SKM-1 (cell line): Measurements from ENCODE around the gene COL4A1.
"Not testable (repeated sequence)": the region's sequence is repeated elsewhere in the genome, so short reads cannot be mapped to it uniquely, and the experiment has no call there.

Experiments
- DNase-seq: peaks from one replicate; lab custom pipeline; 2025; ENCODE audit not compliant: unreplicated experiment; lab: John Stamatoyannopoulos, UW

COL4A1 gene

GRCh38 chr13:110123041-110123809 lies 183.7 kb downstream of the COL4A1 start:
- no peak for DNase-seq

GRCh38 chr13:110121422-110122083 lies 185.4 kb downstream of the COL4A1 start:
- no peak for DNase-seq

GRCh38 chr13:110119935-110120905 lies 186.7 kb downstream of the COL4A1 start:
- no peak for DNase-seq

- DNase-seq, result no peak
These were observed 188.9 kb downstream of the COL4A1 start for GRCh38 chr13:110118106-110118505.

DNA sequence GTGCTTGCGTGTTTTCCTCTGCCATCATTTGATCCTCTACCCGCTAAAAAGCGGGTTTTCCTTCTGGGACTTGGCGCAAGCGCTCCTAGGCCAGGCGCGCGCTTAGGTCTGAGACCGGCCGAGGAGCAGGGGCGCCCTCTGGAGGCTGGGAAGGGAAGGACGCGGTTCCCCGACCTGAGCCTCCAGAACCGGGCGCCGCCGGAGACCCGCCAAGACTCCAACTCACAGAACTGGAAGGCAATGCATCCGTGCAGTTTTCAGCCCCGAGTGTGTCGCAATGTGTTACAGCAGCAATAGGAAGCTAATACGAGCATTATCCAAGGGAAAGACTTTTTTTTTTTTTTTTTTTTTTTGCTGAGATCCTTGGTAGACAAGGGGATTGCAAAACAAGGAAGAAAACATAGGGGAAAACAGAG lies 190.9 kb downstream of the COL4A1 start:
- no peak for DNase-seq

- DNase-seq, result no peak
These were observed 191.4 kb downstream of the COL4A1 start for GRCh38 chr13:110115591-110115990.

- no peak for DNase-seq
These were observed 192.6 kb downstream of the COL4A1 start for GRCh38 chr13:110114316-110114715.

DNA sequence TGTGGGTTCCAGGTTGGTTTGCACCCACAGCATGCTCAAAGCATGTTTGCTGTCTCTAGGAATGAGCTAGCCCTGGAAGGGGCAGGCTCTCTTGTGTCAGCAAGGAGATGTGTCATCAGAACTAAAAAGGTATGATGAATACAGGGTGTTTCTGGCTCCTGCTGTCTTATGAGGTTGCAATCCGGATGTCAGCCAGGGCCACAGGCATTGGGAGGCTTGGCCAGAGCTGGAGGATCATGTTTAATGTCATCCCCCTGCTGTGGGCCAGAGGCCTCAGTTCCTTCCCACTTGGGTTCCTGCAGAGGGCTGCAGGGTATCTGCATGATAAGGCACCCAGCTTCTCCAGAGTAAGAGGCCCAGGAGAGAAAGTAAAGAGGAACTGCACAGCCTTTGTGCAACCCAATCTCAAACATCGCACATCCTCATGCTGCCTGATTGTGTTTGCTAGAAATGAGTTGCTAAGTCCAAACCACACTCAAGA lies 193.6 kb downstream of the COL4A1 start:
- peak; percentile 83 for DNase-seq

- DNase-seq, result not testable (repeated sequence)
These were observed 194.6 kb downstream of the COL4A1 start for GRCh38 chr13:110112379-110112778.

DNA sequence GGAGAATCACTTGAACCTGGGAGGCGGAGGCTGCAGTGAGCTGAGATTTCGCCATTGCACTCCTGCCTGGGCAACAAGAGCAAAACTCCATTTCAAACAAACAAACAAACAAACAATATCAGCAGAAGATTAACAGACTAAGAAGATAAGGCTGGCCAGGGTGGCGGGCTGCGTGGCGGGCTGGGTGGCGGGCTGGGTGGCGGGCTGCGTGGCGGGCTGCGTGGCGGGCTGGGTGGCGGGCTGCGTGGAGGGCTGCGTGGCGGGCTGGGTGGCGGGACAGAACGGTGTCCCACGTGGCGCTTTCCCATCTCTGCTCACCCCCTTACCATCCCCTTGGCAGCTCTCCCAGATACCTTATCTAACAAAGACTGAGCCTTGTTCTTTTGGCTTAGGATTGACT lies 196.2 kb downstream of the COL4A1 start:
- no peak for DNase-seq

DNA sequence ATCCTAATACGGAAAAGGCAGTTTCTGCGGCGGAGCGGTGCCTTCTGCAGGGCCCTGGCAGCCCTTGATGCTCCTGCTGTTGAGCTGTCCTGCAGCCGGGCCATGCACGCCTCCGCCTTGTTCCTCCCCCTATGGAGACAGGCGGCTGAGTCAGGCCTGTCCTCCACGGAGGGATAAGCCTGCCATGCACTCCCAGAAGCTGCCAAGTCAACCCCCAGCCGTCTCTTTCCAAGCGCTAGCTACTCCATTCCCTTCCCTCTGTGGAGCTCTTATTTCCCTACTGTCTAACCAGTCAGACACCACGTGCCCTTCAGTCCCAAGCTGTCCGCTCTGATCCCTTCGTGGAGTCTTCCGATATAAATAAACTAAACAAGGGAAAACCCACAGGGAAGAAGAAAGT lies 197.0 kb downstream of the COL4A1 start:
- no peak for DNase-seq

DNA sequence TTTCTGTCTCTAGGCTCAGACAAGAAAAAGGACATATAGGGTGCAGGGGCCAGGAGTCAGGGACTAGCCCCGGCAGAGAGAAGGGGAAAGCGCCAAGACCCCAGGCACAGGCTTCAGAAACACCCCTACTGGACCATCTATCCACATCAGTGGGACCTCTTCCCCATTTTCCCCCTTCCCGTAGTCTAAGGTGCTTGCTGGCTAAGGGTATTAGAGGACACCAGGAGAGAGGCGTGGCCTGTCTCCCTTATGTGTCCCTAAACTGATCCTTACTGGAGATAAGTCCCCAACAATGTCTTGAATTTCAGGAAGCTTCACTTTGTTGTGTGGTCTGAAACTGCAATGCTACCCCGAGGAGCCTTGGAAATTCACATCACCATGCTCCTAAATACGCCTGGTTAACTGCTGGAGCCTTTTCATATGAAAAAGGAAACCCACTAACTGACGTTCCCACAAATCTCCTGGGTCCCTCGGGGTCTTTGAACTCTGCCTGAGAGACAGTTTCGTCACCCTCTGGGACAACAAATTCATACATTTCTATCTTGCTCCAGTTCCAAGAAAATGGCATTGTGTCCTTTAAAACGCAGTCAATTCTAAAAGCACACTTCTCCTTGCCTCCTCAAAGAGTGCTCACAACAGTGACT lies 197.7 kb downstream of the COL4A1 start:
- DNase-seq, result no peak

GRCh38 chr13:110108348-110109139 lies 198.4 kb downstream of the COL4A1 start:
- no peak for DNase-seq

- no peak for DNase-seq
These were observed 199.2 kb downstream of the COL4A1 start for GRCh38 chr13:110107568-110108347.

- no peak for DNase-seq
These were observed 200.2 kb downstream of the COL4A1 start for GRCh38 chr13:110106726-110107125.

- DNase-seq, result no peak
These were observed 201.8 kb downstream of the COL4A1 start for GRCh38 chr13:110105136-110105535.

DNA sequence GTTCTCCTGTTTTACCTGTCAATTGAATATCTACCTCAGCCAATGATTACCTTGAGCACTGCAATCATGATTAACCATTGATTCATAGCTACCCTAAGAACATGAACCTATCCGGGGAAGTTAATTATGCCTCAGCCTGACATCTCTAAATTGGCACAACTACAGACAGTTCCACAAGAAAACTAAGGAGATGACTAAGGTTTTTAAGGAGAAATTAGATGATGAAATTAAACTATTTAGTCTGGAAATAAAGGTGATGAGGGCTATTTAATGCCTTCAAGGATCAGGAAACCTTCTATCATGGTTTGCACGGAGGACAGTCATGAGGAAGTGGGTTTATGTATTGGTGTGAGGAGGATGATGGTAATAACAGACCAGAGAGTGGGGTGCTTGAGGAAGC lies 203.4 kb downstream of the COL4A1 start:
- no peak for DNase-seq

DNA sequence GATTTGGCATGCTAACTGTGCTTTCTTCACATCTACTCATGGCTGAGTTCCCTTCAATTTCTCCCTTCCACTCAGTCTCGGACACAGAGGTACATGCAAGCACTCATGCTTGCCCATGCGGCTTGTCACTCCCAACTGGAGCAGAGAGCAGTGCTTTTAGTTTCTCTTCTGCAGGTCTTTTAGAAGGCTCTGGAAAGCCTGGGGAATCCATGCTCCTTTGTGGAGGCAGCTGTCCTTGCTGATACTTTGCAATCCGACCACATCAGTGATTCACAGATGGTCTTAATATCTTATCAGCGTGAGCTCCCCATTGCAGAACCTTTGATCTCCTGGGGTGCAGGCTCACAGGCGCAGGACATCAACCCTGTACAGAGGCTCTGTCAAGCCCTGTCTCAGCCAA lies 203.9 kb downstream of the COL4A1 start:
- DNase-seq, result no peak

- DNase-seq, result no peak
These were observed 204.9 kb downstream of the COL4A1 start for GRCh38 chr13:110102053-110102452.
